Uterus (tissue), 2 donors: ENCODE data around the gene ABCG4.
"Not testable (repeated sequence)": the region's sequence is repeated elsewhere in the genome, so short reads cannot be mapped to it uniquely, and the experiment has no call there.

ENCODE experiments used
- POLR2A ChIP-seq, 2 donors: fragments of 450-650 bp; IDR thresholded peaks; one replicate each; pipeline ENCODE4 v1.6.1; 2016; ENCODE audit warnings: antibody characterized with exemption in 2 of 2, mild to moderate bottlenecking in 1 of 2, moderate library complexity in 1 of 2
- TF ChIP-seq, protein P1 (sequence below), 4 experiments: fragments of 200-600 bp in 2 of 4; fragments of 450-650 bp in 2 of 4; sonication (generic) in 2 of 4; IDR thresholded peaks; one replicate each; pipeline ENCODE4 v1.5.1; 2016 to 2019; ENCODE audit warnings: antibody characterized with exemption in 4 of 4, mild to moderate bottlenecking in 2 of 4, moderate library complexity in 1 of 4

DNA sequence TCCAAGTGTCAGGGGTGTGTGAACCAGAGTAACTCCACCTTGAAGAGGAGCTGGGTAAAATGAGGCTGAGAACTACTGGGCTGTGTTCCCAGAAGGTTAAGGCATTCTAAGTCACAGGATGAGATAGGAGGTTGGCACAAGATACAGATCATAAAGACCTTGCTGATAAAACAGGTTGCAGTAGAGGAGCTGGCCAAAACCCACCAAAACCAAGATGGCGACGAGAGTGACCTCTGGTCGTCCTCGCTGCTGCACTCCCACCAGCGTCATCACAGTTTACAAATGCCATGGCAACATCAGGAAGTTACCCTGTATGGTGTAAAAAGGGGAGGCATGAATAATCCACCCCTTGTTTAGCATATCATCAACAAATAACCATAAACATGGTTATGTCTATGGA, 52.4 kb downstream of the ABCG4 start:
- TF ChIP-seq, protein P1, sequence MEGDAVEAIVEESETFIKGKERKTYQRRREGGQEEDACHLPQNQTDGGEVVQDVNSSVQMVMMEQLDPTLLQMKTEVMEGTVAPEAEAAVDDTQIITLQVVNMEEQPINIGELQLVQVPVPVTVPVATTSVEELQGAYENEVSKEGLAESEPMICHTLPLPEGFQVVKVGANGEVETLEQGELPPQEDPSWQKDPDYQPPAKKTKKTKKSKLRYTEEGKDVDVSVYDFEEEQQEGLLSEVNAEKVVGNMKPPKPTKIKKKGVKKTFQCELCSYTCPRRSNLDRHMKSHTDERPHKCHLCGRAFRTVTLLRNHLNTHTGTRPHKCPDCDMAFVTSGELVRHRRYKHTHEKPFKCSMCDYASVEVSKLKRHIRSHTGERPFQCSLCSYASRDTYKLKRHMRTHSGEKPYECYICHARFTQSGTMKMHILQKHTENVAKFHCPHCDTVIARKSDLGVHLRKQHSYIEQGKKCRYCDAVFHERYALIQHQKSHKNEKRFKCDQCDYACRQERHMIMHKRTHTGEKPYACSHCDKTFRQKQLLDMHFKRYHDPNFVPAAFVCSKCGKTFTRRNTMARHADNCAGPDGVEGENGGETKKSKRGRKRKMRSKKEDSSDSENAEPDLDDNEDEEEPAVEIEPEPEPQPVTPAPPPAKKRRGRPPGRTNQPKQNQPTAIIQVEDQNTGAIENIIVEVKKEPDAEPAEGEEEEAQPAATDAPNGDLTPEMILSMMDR (IDR thresholded peaks at IDR 0.05): not testable (repeated sequence)
- TF ChIP-seq POLR2A (IDR thresholded peaks at IDR 0.05): not testable (repeated sequence)
